HG02852 (cell line): Measurements from ENCODE around the gene HMOX1.

Experiments
- ATAC-seq: cut with Tn5 transposase; IDR thresholded peaks from one replicate; pipeline ENCODE4 v1.9.1; 2021; ENCODE audit warnings: mild to moderate bottlenecking, moderate library complexity; ENCODE audit not compliant: unreplicated experiment

Gene HMOX1

GRCh38 chr22:35400501-35400790 lies 19.6 kb downstream of the HMOX1 start:
- ATAC-seq, result no peak

DNA sequence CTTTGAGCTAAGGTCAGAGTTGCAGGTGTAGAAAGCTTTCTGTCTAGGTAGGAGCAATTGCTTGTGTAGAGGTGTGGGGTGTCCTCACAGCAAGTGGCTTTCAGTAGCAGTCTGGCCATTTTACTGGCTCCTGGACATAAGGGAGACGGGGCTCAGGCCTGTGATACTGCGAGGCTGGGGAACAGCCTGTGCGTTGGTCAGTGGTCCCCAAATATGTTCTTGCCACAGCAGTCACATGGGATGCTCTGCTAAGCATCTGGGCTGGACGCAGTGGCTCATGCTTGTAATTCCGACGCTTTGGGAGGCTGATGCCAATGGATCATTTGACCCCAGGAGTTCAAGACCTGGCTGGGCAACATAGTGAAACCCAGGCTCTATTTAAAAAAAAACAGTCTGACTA lies 21.0 kb downstream of the HMOX1 start:
- ATAC-seq, result no peak

- ATAC-seq, result no peak
These were observed 22.5 kb downstream of the HMOX1 start for GRCh38 chr22:35403356-35403755.

GRCh38 chr22:35404176-35404575 lies 23.3 kb downstream of the HMOX1 start:
- no peak for ATAC-seq

- no peak for ATAC-seq
These were observed 25.5 kb downstream of the HMOX1 start for GRCh38 chr22:35406443-35406842.

- no peak for ATAC-seq
These were observed 26.5 kb downstream of the HMOX1 start for GRCh38 chr22:35407362-35407761.

DNA sequence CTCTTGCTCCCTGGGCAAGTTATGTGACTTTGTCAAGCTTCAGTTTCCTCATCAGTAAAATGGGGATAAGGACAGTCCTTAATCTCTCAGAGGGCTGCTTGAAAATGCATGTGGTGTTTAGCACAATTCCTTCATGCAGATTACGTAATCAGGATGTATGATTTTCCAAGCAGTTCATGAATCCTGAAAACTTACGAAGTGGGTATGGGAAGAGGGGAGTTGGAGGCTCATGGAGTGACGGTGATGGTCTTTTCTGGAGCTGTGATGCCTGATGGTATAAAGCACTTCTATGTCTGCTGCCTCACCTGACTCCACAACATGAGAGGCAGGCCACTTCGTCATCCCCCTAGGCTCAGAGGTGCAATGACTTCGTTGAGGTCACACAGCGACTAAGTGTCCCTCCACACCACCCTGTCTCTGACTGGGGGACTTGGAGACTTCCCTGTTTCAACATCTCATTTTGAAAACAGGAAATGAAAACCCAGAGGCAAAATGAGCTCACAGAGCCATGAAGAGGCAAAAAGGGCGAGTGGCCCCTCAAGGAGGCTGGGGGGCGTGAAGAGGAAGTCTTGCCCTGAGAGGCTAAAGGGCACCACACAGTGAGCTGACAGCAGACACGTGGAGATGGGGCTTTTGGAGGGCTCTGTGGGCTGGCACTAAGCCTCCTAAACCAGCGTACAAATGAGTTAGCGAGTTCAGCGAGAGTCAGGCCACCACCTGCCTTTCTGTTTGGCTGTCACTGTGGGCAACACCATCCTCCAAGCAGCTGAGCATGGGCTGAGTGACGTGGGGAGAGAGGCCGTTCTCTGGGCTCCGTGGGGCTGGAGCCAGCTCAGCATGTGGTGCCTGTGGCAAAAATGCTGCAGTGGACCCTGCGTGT lies 29.1 kb downstream of the HMOX1 start:
- ATAC-seq, result peak; percentile 71

DNA sequence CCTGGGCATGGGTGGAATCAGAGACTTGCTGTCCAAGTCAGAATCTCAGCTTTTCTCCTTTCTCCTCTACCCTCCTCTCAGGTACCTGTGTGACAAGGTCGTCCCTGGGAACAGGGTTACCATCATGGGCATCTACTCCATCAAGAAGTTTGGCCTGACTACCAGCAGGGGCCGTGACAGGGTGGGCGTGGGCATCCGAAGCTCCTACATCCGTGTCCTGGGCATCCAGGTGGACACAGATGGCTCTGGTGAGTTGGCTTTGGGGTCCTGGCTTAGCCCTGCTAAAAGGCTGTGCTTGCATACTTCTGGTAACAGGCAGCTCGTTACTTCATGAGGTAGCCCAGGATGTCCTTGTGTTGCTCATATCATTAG lies 29.8 kb downstream of the HMOX1 start:
- ATAC-seq, result no peak

GRCh38 chr22:35411102-35411501 lies 30.2 kb downstream of the HMOX1 start:
- peak; percentile 23 for ATAC-seq

DNA sequence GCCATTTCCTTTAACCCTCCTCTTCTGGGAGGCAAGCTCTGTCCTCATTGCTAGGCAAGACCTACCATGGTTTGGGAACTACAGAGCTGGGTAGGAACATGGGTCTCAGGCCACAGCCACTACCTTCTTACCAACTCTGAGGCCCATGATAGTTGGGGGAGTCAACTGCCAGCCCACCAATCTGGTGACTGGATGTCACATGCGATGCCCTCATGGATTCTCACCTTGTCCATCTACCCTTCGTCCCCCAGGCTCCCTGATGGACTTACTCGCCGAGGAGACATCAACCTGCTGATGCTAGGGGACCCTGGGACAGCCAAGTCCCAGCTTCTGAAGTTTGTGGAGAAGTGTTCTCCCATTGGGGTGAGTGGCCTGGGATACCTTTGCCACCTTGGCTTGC lies 32.7 kb downstream of the HMOX1 start:
- no peak for ATAC-seq

DNA sequence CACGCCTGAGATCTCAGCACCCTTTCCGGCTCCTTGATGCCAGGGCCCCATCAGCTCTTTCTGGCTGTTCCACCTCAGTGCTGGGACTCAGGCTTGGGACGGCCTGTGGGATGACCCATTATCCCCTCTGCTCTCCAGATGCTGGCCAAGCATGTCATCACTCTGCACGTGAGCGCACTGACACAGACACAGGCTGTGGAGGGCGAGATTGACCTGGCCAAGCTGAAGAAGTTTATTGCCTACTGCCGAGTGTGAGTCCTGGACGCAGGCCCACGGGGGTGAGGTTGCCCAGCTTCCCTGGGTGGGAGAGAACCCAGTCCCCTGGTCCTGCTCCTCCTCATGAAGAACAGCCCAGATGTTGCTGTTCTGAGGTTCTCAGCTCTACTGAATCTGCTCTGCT lies 36.7 kb downstream of the HMOX1 start:
- ATAC-seq, result no peak

DNA sequence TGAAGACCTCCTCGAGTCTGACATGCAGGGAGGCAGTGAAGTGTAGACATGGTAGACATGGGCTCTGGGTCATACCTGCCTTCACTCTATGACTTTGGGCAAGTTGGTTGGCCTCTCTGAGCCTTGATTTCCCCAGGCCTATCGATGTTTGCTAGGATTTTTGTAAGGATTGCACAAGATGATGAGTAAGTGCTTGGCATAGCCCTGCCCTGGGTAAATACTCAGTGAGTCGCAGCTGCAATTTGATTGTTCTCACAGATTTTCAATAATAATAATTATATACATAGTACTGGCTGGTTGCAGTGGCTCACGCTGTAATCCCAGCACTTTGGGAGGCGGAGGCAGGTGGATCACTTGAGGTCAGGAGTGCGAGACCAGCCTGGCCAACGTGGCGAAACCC lies 37.2 kb downstream of the HMOX1 start:
- ATAC-seq, result no peak

DNA sequence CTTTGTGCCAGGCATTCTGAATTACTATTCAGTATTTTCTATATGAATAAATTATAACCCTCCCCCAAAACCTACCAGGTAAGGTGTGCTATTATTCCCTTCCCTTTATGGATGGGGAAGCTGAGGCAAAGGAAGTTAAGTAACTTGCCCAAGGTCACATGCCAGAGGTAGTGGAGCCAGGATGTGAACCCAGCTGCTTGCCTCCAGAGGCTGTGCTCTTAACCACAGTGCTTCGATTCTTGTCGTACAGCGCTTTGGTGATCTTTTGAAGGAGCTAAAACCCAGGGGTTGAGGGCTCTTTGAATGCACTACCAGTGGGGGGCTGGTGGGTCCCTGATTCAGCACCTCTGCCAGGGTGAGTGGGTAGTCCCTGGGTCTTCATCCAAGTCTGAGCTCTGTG lies 37.8 kb downstream of the HMOX1 start:
- ATAC-seq, result no peak

DNA sequence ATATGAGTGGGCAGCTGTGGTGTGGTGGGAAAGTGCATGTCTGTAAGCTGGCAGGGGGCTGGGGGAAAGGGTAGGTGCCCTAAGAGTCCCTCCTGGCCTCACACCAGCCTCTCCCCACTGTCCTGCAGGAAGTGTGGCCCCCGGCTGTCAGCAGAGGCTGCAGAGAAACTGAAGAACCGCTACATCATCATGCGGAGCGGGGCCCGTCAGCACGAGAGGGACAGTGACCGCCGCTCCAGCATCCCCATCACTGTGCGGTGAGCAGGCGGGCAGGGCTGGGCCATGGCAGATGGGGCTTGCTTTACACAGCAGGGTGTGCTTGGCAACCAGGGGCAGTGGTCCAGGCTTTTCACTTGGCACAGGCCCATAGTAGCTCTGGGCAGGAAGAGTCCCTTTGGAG lies 38.9 kb downstream of the HMOX1 start:
- ATAC-seq, result no peak

DNA sequence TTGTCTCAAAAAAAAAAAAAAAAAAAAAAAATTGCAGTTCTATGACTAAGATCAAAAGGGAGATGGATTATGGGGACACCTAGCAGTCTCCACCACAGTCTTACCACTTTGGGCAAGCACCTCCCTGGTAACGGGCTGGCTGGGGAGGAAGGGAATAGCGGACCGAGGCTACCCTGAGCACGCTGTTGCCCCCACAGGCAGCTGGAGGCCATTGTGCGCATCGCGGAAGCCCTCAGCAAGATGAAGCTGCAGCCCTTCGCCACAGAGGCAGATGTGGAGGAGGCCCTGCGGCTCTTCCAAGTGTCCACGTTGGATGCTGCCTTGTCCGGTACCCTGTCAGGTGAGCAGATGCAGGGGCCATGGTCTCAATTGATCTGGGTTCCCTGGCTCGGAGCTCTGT lies 40.2 kb downstream of the HMOX1 start:
- no peak for ATAC-seq

DNA sequence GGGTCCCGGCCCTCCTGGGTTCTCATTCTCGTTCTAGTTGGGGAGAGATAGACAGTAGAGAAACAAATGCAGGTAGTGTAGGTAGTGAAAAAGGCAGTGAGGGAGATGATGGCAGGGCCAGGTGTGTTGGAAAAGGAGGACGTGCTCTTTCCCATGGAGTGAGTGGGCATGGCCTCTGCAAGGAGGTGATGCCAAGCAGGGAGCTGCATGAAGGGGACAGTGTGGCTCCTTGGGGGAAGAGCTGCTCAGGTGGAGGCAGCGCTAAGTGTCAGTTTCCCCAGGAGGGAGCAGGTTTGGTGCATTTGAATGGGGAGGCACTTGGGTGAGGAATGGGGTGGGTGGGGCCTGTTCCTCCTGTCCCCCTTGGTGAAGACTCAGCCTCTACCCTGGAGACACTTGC lies 41.2 kb downstream of the HMOX1 start:
- ATAC-seq, result no peak

DNA sequence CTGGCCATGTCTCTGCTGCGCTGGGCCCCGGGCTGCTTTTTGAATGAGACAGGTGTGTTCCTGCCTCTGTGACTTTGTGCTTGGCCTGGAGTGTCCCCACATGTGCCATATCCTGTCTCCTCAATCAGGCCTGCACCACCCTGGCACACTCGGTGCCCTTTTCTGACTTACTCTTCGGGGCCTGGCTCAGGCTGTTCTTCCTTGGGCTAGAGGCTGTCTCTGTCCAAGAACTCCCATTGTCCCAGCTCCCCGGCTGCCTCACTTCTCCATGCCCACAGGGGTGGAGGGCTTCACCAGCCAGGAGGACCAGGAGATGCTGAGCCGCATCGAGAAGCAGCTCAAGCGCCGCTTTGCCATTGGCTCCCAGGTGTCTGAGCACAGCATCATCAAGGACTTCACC lies 42.0 kb downstream of the HMOX1 start:
- ATAC-seq, result no peak

GRCh38 chr22:35424081-35424480 lies 43.2 kb downstream of the HMOX1 start:
- no peak for ATAC-seq

DNA sequence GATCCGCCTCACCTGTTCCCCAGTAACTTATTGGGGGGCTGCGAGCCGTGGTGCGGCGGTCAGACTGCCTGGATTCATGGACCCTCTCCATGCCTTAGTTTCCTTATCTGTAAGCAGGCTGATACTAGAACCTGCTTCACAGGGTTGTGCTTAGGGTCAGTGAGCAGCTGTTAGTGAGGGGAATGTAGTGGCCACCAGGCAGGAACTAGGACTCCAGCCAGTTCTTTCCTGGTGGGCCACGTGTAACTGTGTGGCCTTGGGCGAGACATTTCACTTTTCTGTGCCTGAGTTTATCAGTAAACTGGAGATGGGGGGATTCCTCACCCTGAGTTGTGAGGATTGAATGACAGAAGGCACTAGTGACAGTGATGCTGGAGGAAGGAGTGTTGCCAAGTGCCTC lies 43.9 kb downstream of the HMOX1 start:
- ATAC-seq, result no peak

GRCh38 chr22:35425546-35425945 lies 44.6 kb downstream of the HMOX1 start:
- no peak for ATAC-seq

DNA sequence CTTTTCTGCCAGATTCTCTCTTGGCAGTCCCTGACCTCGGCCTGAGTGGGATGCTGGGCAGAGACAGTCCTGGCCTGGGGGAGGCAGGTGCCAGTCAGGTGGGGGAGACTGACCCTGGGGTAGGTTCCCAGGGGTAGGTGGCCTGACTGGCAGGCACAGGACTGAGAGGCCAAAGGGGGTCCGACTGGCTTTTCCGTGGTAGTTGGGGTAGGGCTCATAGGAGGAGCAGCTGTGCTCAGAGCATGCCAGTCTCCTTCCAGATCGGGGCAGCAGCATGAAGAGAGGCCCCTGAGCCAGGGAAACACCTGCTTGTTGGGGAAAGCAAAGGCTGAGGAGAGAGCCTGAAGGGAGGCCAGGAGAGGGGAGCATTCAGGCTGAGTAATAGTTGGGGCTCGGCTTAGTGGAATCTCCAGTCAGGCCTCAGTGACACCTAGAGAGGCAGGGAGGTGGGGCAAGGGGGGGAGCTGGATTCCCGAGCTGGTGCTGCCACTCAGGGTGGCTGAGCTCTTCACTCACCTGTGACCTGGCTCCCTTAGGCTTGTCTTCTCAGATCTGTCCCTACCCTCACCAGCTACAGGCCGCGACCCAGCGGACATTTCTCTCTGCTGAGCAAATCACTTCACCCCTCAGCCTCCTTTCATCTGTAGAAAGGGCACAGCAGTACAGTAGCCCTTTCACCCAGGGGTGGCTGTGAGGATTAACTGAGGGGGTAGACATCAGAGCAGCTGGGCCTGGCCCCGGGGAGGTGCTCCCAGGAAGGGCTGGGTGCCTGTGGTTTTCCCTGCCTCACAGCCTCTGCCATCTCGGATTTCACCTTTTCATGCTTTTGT lies 45.3 kb downstream of the HMOX1 start:
- no peak for ATAC-seq

DNA sequence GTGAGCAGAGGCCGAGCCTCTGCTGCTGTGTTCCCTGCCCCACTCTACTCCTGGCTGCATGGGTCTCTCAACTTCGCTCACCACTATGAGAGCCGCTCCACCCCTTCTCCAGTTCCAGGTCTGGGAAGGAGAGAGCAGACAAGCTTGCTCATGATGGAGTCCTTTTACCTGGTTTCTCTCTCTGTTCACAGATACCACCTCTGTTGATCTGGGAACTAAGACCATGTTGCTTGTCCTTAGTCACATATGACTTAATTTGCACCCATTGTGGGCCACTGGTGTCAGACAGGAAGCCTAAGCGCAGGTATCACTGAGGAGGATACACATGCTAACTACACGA lies 45.9 kb downstream of the HMOX1 start:
- no peak for ATAC-seq

DNA sequence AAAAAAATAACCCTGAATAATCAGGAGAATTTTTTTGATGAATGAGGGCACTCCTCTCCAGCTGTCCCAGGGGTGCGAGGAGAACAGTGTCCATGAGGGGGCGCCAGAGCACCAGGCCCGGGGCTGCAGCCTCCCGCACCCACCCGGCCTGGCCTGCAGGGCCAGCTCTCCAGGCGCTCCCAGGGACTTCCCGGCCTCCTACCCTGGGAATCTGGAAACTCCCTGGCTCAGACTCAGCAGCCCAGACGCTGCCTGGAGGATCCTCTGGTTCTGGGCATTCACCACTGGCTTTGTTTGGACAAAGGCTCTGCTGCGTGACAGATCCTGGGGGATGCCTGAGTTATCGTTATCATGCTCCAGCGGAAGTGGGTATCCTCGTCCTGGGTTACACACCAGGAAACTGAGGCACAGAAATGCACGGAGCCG lies 50.0 kb downstream of the HMOX1 start:
- ATAC-seq, result no peak
